GM19025 (cell line): ENCODE data around the gene NCAPG.

ENCODE experiments used
- ATAC-seq: cut with Tn5 transposase; IDR thresholded peaks from one replicate; pipeline ENCODE4 v1.9.1; 2021; ENCODE audit warnings: mild to moderate bottlenecking, low read depth, moderate library complexity; ENCODE audit not compliant: unreplicated experiment

Gene NCAPG, protein sequence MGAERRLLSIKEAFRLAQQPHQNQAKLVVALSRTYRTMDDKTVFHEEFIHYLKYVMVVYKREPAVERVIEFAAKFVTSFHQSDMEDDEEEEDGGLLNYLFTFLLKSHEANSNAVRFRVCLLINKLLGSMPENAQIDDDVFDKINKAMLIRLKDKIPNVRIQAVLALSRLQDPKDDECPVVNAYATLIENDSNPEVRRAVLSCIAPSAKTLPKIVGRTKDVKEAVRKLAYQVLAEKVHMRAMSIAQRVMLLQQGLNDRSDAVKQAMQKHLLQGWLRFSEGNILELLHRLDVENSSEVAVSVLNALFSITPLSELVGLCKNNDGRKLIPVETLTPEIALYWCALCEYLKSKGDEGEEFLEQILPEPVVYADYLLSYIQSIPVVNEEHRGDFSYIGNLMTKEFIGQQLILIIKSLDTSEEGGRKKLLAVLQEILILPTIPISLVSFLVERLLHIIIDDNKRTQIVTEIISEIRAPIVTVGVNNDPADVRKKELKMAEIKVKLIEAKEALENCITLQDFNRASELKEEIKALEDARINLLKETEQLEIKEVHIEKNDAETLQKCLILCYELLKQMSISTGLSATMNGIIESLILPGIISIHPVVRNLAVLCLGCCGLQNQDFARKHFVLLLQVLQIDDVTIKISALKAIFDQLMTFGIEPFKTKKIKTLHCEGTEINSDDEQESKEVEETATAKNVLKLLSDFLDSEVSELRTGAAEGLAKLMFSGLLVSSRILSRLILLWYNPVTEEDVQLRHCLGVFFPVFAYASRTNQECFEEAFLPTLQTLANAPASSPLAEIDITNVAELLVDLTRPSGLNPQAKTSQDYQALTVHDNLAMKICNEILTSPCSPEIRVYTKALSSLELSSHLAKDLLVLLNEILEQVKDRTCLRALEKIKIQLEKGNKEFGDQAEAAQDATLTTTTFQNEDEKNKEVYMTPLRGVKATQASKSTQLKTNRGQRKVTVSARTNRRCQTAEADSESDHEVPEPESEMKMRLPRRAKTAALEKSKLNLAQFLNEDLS

DNA sequence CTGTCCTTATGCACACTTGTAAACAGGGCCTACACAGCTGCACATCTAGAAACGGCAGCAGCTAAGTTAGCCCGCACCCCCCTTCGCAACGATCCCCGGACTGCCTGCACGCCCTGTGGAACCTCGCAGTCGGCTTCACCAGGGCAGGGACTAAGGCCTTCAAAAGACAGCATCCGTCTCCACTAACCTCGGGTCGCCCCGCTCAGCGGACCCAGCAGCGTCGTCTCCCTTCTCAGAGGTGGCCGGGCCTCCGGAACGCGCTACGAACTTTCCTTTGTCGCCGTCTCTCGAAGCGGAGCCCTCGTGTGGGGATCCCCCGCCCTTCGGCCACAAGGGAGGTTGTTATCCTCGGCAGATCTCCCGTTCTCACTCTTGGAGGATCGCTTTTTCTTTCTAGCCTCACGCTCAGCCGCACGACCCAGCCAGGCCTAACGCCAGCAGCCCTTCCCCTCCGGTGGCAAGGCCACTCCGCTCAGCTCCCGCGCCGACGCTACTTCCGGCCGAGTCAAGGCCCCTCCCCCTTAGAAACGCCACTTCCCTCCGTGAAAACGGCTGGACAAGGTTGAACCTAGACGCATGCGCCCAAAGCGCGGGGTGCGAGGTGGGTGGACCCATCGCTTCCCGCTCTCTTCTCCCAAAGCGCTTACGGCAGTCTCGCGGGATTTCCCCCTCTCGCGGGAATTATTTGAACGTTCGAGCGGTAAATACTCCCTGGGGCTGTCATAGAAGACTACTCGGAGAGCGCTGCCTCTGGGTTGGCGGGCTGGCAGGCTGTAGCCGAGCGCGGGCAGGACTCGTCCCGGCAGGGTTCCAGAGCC, at the start of gene NCAPG, which contains the start of gene DCAF16:
NCAPG (plus strand) TSS at position 720 of the 818 bp plus-strand sequence. CDS start 99 bp downstream, outside the sequence.
DCAF16 (minus strand) TSS at position 498 of the 818 bp plus-strand sequence. CDS start 6,616 bp downstream, outside the sequence.
- peak; percentile 89 for ATAC-seq

DNA sequence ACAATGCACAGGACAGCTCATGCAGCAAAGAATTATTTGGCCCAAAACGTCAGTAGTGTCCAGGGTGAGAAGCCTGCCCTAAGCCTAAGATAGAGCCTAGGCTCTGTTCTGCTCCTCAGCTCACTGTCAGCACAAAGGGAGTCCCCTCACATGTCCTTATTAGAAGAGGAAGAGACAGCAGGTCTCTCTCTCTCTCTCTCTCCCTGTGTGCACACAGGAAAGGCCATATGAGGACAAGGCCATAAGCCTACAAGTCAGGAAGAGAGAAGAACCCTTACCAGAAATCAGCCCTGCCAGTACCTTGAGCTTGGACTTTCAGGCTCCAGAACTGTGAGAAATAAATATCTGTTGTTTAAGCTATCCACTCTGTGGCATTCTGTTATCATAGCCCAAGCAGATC, 49.7 kb upstream of the NCAPG start:
- ATAC-seq: no peak

DNA sequence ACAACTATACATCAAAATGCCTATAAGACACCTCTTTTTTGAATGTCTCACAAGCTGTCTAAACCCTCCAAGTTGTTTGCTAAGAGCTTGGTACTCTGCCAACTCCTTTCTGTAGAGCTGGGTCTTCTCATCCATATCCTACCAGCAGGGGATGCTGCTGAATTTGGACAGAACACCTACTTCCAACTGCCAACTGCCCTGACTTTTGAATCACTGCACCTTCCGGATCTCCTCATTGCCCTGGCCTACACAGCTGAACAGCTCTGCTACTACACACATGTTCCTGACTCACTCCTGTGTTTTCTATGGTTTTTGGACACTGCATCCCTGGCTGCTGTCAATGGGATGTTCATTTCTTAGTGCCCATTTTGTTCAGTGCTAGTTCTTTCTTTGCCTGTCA, 48.1 kb upstream of the NCAPG start:
- no peak for ATAC-seq

DNA sequence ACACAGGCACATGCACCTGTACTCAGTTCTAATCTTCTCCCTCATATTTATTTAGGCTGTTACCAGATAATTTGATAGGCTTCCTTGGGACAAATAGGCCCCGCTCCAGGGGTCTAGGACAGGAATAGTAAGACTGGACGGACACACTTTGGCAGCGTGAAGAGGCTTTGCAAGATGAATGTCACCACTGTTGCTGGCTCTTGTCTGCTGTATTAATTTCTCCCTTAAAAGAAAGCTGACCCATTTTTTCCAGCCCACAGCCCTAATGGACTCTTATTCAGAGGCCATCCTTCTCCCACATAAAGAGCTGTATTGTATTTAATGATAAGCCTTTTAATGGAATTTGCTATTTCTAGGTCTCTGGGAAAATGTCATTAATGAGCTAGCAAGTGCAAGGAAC, 47.4 kb upstream of the NCAPG start:
- ATAC-seq: no peak

DNA sequence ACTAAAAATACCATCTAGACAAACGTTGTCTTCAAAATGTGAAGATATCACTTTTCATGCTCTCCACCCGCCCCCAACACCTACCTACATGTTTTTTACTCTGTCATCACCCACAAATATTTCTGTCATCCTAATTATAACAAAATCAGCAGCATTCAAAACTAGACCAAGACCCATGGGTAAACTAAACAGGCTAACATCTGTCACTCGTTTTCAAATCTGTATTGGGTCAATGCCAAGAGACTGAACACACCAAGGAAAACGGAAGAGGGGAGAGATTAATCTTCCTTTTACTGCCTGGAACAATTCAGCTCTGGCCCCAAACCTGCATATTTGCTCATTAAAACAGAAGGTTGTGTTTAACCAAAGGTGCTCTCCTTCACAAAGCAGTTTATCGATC, 46.8 kb upstream of the NCAPG start:
- ATAC-seq: no peak

DNA sequence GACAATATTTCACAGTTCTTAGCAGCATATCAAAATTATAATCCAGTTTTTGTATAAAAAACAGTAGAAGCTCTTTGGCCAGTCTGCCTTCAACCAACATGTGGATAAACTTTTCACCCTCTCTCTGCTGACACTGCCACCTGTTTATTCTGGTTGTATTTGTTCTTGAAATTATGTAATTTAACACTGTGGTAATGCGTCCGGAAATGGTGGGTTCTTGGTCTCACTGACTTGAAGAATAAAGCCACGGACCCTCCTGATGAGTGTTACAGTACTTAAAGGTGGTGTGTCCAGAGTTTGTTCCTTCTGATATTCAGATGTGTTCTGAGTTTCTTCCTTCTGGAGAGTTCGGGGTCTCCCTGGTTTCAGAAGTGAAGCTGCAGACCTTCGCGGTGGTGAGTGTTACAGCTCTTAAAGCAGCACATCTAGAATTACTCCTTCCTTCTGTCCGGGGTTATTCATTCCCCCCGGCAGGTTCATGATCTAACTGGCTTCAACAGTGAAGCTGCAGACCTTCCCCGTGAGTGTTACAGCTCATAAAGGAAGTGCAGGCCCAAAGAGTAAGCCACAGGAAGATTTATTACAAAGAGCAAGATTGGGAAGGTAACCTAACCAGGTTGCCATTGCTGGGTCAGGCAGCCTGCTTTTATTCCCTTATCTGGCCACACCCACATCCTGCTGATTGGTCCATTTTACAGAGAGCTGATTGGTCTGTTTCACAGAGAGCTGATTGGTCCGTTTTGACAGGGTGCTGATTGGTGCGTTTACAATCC, 45.1 kb upstream of the NCAPG start:
- no peak for ATAC-seq

DNA sequence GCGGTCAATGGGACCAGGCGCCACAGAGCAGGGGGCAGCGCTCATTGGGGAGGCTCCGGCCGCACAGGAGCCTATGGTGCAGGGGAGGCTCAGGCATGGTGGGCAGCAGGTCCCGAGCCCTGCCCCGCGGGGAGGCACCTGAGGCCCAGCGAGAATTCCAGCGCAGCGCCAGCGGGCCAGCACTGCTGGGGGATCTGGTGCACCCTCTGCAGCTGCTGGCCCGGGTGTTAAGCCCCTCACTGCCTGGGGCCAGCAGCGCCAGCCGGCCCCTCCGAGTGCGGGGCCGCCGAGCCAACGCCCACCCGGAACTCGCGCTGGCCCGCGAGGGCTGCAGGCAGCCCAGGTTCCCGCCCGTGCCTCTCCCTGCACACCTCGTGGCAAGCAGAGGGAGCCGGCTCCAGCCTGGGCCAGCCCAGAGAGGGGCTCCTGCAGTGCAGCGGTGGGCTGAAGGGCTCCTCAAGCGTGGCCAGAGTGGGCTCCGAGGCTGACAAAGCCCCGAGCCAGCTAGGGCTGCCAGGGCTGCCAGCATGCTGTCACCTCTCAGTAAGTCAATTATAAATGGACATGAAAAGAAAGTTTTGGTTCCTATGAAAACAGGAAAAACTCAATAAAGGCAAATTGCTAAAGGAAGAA, 43.8 kb upstream of the NCAPG start:
- no peak for ATAC-seq

DNA sequence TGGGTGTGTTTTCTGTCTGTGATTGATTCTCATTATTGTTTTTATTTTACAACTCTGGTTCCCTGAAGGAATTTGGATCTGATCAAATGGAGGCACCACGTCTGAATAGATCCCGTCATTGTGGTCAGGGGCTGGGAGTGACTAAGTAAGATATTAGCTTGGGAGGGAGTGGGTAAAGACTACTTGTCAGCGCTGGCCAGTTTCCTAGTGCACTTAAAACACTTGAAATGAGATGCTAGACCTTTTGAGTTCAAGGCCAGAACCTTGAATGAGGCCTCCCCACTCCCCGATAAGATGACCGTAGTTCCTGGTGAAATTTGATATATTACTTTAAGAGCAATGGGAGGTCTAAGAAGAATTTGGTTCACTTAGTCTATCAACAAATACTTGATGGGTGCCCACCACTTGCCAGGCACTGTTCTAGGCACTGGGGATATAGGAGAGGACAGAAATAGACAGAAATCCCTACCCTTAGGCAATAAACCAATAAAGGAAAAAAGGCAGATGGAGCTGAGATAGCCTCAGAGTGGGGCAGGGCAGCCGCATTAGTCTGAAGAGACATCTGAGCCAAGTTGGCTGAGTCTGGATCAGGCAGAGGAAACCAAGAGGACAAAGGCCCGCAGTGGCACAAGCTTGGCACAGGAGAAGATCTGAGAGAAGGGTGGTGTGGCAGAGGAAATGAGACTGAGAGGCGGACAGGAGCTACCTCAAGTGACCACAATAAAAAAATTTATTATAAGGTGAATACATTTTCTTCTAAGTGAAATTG, 41.2 kb upstream of the NCAPG start:
- ATAC-seq: no peak

DNA sequence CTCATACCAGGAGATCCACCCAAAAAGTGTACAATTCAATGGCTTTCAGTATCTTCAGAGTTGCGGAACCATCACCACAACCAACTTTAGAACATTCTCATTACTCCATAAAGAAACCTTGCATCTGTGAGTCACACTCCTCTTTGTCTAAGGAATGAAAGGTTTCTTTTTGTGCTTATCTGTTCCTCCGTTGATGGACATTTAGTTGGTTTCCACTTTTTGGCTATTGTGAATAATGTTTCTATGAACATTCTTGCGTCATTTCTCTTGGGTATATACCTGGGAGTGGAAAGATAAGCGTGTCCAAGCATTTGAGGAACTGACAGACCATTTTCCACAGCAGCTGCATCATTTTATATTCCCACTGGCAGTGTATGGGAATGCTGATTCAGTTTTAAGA, 39.9 kb upstream of the NCAPG start:
- no peak for ATAC-seq

DNA sequence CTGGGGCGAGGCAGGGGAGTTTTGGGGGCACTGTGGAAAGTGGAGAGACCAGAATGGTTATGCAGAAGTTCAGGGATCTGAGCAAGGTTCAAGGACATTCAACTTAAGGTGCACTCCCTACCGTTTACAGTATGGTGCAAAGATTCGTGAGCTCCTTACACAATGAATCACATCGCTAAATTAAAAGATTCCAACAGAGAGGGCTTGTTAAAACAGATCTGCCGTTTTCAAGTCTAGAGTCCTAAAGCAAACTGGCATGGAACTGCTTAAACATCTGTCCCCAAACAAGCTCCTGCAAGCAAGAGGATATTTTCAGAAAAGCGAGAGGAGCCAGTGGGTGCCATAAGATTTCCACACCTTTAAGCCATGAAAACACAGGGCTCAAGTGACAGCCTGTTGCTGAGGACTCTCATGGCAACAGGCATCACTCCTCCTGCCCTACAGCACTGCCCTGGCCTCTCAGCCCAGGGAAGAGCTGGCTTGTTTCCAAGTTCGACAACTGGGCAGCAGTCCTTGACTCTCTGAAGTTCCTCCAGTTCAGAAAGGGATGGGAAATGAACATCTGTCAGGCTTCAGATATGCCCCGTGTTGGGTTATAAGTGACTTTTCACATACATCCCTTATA, 39.4 kb upstream of the NCAPG start:
- no peak for ATAC-seq

DNA sequence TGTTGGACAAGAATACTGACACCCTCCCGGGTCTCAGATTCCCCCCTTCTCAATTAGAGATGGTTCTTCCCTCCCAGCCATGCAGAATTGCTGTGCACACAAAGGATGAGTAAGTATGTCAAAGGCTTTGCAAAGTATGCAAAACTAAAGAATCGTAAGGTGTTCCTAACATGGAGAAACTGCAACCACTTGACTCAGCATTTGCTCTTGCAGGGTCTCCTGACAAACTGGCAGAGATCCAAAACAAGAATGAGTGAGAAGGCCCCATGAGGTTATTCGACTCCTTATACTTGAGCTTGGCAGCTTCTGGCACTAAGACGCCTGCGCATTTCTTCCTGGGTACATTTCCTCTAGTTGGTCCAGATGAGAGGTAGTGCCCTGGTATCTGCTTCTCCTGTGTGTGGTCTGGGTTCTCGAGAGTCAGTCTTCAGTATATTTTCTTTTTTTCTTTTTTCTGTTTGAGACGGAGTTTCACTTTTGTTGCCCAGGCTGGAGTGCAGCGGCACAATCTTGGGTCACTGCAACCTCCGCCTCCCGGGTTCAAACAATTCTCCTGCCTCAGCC, 37.6 kb upstream of the NCAPG start:
- no peak for ATAC-seq

DNA sequence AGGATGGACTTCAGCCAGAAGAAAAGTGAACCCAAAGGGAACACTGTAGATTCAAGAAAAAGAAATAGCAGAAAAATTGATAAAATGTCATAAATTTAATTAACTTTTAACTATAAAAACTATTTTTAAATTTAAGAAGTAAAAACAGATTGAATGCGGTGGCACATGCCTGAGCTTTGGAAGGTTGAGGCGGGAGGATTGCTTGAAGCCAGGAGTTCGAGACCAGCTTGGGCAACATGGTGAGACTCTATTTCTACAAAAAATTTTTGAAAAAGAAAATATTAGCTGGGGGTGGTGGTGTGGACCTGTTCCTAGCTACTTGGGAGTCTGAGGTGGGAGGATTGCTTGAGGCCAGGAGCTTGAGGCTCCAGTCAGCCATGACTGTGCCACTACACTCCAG, 32.3 kb upstream of the NCAPG start:
- no peak for ATAC-seq

DNA sequence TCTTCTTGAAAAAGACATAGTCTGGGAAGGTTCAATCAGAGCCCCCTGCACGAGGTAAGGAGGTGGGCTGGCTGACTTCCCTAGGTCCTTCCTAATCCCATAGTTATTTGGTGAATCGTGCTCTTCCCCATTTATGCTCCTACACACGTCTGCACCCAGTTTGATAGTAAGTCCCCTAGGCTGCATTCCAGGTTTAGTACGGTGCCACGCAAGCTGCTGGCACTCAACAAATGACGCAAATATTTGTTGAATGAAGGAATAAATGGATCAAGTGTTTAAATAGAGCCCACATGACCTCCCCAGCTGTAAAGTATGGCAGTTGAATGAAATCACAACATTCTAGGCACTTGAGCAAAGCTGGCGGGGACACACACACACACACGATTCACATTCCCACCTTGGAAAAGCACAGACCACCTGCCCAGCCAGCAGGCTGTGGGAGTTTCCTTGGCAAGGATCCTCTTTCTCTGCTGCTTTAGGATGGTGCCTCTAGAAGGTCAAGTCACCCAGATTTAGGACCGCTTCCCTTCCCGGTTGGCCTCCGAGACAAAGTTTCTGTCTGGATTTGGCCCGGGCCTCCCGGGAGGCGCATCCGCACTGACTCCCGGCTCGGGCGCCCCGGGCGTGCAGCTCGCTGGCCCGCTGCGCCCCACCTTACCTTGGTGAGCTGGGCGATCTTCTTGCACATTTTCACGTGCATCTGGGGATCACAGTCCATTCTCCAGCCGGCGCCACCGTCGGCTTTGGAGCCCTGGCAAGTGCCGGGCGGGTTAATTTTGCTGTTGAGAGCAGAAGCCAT, 30.1 kb upstream of the NCAPG start:
- no peak for ATAC-seq

DNA sequence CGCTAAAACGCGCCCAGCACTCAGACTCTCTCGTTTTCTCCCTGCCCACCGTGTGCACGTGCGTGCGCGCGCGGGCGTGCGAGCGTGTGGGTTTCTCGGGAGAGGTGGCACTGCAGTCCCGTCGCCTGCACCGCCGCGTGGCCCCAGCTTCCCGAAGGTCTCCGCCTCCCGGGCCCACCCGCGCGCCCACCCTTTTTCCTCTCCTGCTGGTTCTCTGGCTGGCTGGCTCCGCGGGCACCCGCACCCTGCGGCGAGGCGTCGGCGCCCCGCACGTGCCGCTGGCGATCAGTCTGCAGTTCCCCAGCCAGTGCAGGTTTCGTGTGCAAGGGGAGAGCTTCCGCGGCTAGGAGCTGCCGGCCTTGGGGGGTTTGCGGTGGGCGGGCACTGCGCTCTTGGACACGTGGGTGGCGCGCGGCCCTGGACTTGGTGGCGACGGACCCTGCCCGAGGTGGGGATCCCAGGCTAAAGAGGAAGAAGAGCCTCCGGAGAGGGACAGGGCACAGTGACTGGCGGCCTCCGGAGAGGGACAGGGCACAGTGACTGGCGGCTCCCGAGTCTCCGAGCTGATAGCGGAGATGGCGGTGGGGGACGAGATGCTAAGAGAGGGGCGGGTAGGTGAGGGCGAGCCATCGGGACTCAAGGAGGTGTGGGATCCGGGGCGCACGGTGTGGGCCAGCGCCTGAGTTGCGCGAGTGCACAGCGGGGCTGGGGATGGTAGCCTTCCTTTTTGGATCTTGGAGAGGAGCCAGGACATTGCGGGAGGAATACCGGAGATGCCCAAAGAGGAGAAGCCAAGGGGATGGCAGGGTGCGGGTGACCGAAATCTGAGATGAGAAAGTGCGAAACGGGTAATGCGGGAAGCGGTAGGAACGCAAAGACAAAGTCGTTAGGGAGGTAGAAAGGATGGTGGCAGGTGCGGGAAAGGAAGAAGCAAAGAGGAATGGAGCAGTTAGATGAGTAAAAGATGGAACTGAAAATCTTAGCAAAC, 29.2 kb upstream of the NCAPG start, which contains the start of gene FAM184B:
FAM184B (minus strand) TSS at position 322 of the 988 bp plus-strand sequence. CDS start 322 bp downstream, outside the sequence.
- no peak for ATAC-seq

DNA sequence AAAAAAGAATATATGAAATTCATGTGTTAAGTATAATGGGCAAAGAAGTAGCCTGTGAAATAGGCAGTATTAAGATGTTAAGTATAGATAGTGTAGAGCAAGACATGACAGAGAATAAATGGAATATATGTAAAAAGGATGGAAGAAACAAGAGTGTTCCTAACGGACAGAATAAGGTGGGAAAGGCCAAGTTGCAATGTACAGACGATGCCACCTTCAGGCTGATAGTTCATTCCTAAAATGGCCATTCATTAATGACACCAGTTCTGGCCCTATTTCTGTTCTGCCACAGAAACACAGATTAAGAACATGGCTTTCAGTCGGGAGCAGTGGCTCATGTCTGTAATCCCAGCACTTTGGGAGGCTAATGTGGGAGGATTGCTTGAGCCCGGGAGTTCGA, 24.9 kb upstream of the NCAPG start:
- ATAC-seq: no peak

DNA sequence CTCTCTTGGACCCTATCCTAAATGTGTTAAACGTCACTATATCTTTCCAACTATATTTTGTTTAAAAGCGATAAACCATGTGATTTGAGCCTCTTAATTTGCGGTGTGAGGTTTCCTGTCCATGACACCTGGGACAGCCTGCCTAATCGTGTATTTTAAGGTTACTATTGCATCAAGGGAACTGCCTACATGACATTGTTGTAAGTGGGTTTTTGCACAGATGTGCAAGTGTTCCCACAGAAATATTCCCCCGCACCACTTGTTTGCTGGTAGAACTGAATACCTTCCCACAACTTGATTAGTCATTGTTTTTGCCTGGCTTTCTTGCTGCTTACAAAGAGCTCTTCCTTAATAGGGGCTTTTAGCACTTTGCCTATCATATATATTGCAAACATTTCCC, 24.2 kb upstream of the NCAPG start:
- ATAC-seq: no peak
